ENCODE measurements around the gene ITGA1.

ITGA1 gene

DNA sequence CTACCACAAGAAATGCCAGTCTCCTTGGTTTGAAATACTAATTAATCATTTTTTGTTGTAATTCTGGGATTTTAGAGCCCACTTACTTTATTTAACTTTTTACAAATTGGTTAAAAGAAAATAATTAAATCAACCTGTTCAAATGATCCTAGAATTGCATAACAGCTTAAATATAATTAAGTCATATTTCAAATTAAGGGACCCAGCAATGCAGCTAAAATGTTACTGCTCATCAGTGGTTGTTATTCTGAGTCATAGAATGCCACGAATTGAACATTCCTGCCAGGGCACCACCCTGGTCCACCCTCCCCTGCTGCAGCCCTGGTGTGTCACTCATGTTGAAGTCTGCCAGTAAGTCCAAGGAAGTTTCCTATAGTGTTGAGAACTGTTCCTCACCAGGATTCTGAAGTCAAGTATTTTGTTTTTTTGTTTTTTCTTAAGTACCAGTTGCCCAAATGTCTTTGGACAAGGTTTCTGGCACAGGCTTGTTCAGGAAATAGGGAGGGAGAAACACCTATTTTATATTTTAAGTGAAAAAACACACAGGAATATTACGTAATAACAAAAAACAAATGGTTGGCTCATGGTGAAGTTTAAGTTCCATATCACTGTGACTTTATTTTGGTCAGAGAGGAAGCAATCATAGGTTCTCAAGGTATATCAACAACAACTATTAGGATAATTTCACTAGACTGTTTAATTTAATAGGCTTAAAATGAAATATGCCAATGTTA, 4.3 kb upstream of the ITGA1 start:
- TF ChIP-seq, protein P1, sequence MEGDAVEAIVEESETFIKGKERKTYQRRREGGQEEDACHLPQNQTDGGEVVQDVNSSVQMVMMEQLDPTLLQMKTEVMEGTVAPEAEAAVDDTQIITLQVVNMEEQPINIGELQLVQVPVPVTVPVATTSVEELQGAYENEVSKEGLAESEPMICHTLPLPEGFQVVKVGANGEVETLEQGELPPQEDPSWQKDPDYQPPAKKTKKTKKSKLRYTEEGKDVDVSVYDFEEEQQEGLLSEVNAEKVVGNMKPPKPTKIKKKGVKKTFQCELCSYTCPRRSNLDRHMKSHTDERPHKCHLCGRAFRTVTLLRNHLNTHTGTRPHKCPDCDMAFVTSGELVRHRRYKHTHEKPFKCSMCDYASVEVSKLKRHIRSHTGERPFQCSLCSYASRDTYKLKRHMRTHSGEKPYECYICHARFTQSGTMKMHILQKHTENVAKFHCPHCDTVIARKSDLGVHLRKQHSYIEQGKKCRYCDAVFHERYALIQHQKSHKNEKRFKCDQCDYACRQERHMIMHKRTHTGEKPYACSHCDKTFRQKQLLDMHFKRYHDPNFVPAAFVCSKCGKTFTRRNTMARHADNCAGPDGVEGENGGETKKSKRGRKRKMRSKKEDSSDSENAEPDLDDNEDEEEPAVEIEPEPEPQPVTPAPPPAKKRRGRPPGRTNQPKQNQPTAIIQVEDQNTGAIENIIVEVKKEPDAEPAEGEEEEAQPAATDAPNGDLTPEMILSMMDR (IDR thresholded peaks at IDR 0.05; ENCODE audit: poor library complexity, severe bottlenecking), result no peak
- Histone ChIP-seq H3K27ac (ENCODE audit: poor library complexity, severe bottlenecking) (peak overlapping the region; percentile 55), H3K36me3 (ENCODE audit: low read depth) (no peaks in the 10 kb centered on the region), H3K9me3 (ENCODE audit: severe bottlenecking) (no peaks in the 10 kb centered on the region), H3K27me3 (ENCODE audit: insufficient read depth, poor library complexity, severe bottlenecking) (no peaks in the 10 kb centered on the region), H3K4me1 (ENCODE audit: insufficient read depth, poor library complexity, severe bottlenecking) (peaks cover 22% of the 10 kb centered on the region), H3K4me3 (ENCODE audit: severe bottlenecking) (no peak overlapping the region)
- DNase-seq (ENCODE audit: low spot score), result peak; percentile 82
- ATAC-seq (ENCODE audit: low read depth), result peak; percentile 69

DNA sequence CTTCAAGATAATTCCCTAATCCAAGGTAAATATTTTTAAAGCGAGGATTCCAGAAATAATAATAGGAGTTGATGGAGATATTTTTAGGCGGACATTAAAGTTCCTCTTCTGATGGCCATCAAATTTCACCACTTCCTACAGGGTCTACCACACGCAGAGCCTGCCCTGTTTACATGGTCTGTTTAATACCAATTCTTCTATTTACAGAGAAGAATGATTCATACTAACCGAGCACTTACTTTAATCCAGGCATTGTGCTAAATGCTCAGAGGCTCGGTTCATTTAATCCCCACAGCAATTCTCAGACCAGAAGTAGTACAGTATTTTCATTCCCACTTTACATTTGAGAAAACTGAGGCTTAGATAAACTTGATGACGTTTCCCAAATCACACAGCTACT, 3.0 kb upstream of the ITGA1 start:
- peaks cover 27% of the 10 kb centered on the region for H3K4me1 ChIP-seq (ENCODE audit: insufficient read depth, poor library complexity, severe bottlenecking)

DNA sequence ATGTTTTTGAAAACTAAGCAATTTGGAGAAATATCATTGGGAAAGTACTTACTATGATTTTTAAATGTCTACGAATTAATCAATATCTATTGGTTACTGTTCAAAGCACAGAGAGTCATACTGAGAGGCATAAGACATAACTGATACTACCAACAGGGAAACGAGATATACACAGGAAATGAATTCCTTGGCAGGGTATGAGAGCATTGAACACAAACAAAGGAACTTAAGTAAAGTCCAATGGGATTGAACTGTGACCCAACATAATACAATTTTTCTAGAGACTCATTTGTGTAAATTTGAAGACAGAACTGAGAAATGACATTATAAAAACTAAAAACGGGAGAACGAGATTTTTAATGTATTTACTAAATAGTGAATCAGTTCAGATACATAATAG, 1.3 kb upstream of the ITGA1 start:
- Histone ChIP-seq H3K9me3 (ENCODE audit: severe bottlenecking) (no peaks in the 10 kb centered on the region), H3K36me3 (ENCODE audit: low read depth) (no peaks in the 10 kb centered on the region), H3K27ac (ENCODE audit: poor library complexity, severe bottlenecking) (peak overlapping the region; percentile 61), H3K27me3 (ENCODE audit: insufficient read depth, poor library complexity, severe bottlenecking) (no peaks in the 10 kb centered on the region), H3K4me1 (ENCODE audit: insufficient read depth, poor library complexity, severe bottlenecking) (peaks cover 27% of the 10 kb centered on the region), H3K4me3 (ENCODE audit: severe bottlenecking) (no peak overlapping the region)
- ATAC-seq (ENCODE audit: low read depth), result no peak
- no peak for DNase-seq (ENCODE audit: low spot score)
- TF ChIP-seq, protein P1 (IDR thresholded peaks at IDR 0.05; ENCODE audit: poor library complexity, severe bottlenecking), result no peak

More for the DNA sequence above, 3.0 kb upstream of the ITGA1 start:
- Histone ChIP-seq H3K4me3 (ENCODE audit: severe bottlenecking) (no peak overlapping the region), H3K9me3 (ENCODE audit: severe bottlenecking) (no peaks in the 10 kb centered on the region), H3K27ac (ENCODE audit: poor library complexity, severe bottlenecking) (no peak overlapping the region), H3K27me3 (ENCODE audit: insufficient read depth, poor library complexity, severe bottlenecking) (no peaks in the 10 kb centered on the region), H3K36me3 (ENCODE audit: low read depth) (no peaks in the 10 kb centered on the region)
- TF ChIP-seq, protein P1 (IDR thresholded peaks at IDR 0.05; ENCODE audit: poor library complexity, severe bottlenecking), result no peak
- DNase-seq (ENCODE audit: low spot score) (no peak), ATAC-seq (ENCODE audit: low read depth) (no peak)

DNA sequence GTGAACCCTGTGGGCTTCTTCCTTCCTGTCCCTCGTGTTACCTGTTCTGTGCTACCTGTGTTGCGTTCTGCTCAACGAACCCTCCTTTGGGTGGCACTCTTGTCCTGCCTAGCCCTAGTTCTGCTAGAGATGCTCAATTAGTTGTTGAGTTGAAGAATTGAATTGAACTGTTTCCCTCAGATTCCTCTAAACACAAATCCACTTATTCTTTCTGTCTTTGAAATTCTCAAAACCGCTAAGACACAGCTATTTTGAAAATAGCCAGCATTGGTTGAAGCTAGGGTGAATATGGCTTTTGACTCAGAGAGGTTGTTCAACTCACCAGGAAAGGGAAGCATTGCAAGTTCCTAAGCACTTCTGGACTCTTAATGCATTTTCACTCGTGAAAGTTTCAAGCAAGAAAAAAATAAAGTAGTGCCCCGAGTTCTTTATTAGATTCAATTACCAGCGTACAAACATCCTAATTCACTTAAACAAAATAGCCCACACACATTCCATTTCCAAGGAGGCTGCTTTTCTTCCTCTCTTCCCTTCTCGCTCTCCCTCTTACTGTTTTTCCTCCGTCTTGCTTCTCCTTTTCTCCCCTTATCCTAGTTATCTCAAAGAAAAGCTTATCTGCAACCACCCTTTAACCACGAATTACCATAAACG, 642 bp upstream of the ITGA1 start:
- H3K4me3 ChIP-seq (ENCODE audit: severe bottlenecking), result peak overlapping the region; percentile 70
- no peaks in the 10 kb centered on the region for H3K27me3 ChIP-seq (ENCODE audit: insufficient read depth, poor library complexity, severe bottlenecking)
- H3K27ac ChIP-seq (ENCODE audit: poor library complexity, severe bottlenecking), result peak overlapping the region; percentile 61
- TF ChIP-seq, protein P1 (IDR thresholded peaks at IDR 0.05; ENCODE audit: poor library complexity, severe bottlenecking), result peak; percentile 83
- H3K36me3 ChIP-seq (ENCODE audit: low read depth), result no peaks in the 10 kb centered on the region
- no peaks in the 10 kb centered on the region for H3K9me3 ChIP-seq (ENCODE audit: severe bottlenecking)
- DNase-seq (ENCODE audit: low spot score) (no peak), ATAC-seq (ENCODE audit: low read depth) (peak; percentile 38)
- peaks cover 27% of the 10 kb centered on the region for H3K4me1 ChIP-seq (ENCODE audit: insufficient read depth, poor library complexity, severe bottlenecking)

DNA sequence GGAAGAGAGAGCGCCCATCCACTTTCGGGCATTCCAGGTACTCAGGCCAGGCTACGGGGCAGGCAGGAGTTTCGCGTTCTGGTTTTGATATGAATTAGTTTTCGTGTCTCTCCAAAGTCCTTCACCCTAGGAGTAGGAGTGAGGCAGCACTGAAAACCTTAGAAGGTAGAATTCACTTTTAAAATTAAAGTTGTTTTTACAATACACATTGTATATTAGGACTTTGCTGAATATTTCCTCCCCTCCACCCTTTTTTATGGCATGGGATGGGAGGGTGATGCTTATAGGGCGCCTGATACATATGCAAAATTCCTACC, 747 bp downstream of the ITGA1 start:
- peaks cover 20% of the 10 kb centered on the region for H3K4me1 ChIP-seq (ENCODE audit: insufficient read depth, poor library complexity, severe bottlenecking)
- ATAC-seq (ENCODE audit: low read depth) (peak; percentile 59), DNase-seq (ENCODE audit: low spot score) (no peak)
- H3K4me3 ChIP-seq (ENCODE audit: severe bottlenecking), result peak overlapping the region; percentile 70
- no peaks in the 10 kb centered on the region for H3K27me3 ChIP-seq (ENCODE audit: insufficient read depth, poor library complexity, severe bottlenecking)
- peak overlapping the region; percentile 61 for H3K27ac ChIP-seq (ENCODE audit: poor library complexity, severe bottlenecking)
- no peaks in the 10 kb centered on the region for H3K36me3 ChIP-seq (ENCODE audit: low read depth)
- H3K9me3 ChIP-seq (ENCODE audit: severe bottlenecking), result no peaks in the 10 kb centered on the region
- TF ChIP-seq, protein P1 (IDR thresholded peaks at IDR 0.05; ENCODE audit: poor library complexity, severe bottlenecking), result peak; percentile 39

Data from RWPE2 (cell line).